Smooth muscle cell (in vitro differentiated cells): Measurements from ENCODE around the gene STARD7. TPM values are rescaled to one million over a fixed set of nuclear protein-coding genes. Genes with fewer than 3 reads are reported as not detected.

Experiments
- DNase-seq: peaks from one replicate; lab custom pipeline; 2025; ENCODE audit not compliant: unreplicated experiment; lab: John Stamatoyannopoulos, UW
- H2AFZ ChIP-seq: fragments of 200-600 bp; sonication (generic); 2 replicates; pipeline ENCODE4 v1.6.0; 2016; ENCODE audit warnings: antibody characterized with exemption, low read depth, mild to moderate bottlenecking
- H3F3A ChIP-seq: fragments of 200-600 bp; sonication (generic); 2 replicates; pipeline ENCODE4 v1.6.0; 2017; ENCODE audit warnings: antibody characterized with exemption, low read depth
- H3K27ac ChIP-seq: fragments of 200-600 bp; sonication (generic); 2 replicates; pipeline ENCODE4 v1.5.1; 2016; ENCODE audit warnings: low read depth, mild to moderate bottlenecking
- H3K27me3 ChIP-seq: fragments of 200-600 bp; sonication (generic); 2 replicates; pipeline ENCODE4 v1.6.1; 2016; ENCODE audit warnings: low read depth, mild to moderate bottlenecking
- H3K36me3 ChIP-seq: fragments of 200-600 bp; sonication (generic); 2 replicates; pipeline ENCODE4 v1.5.1; 2016; ENCODE audit warnings: low read depth
- H3K4me1 ChIP-seq: fragments of 200-600 bp; sonication (generic); 2 replicates; pipeline ENCODE4 v1.5.1; 2016; ENCODE audit warnings: low read depth
- H3K4me2 ChIP-seq: fragments of 200-600 bp; sonication (generic); 2 replicates; pipeline ENCODE4 v1.6.0; 2016; ENCODE audit warnings: mild to moderate bottlenecking
- H3K4me3 ChIP-seq: fragments of 200-600 bp; sonication (generic); 2 replicates; pipeline ENCODE4 v1.5.1; 2016; ENCODE audit warnings: mild to moderate bottlenecking
- H3K79me2 ChIP-seq: fragments of 200-600 bp; sonication (generic); 2 replicates; pipeline ENCODE4 v1.6.0; 2016; ENCODE audit warnings: low read depth, mild to moderate bottlenecking
- H3K9ac ChIP-seq: fragments of 200-600 bp; sonication (generic); 2 replicates; pipeline ENCODE4 v1.6.0; 2016; ENCODE audit warnings: low read depth
- H3K9me3 ChIP-seq: fragments of 200-600 bp; sonication (generic); replicated peaks from 2 replicates; pipeline ENCODE4 v1.5.1; 2016; ENCODE audit warnings: low read depth
- H4K20me1 ChIP-seq: fragments of 200-600 bp; sonication (generic); 2 replicates; pipeline ENCODE4 v1.6.0; 2016; ENCODE audit warnings: low read depth
- CTCF ChIP-seq: fragments of 200-600 bp; sonication (generic); IDR thresholded peaks from 2 replicates; pipeline ENCODE4 v1.5.1; 2017; ENCODE audit warnings: borderline replicate concordance, mild to moderate bottlenecking, antibody characterized with exemption; ENCODE audit not compliant: insufficient read depth, poor library complexity, severe bottlenecking
- WGBS: methylation state at CpG from one replicate; pipeline ENCODE4 v1.1.7; 2016; ENCODE audit warnings: low lambda C conversion rate; 5-methylcytosine and 5-hydroxymethylcytosine counted together
- polyA plus RNA-seq: library from polyadenylated mRNA; unstranded; fragments of >200 nt; fragmentation: Nextera tagmentation; extraction: Ambion mirVana; gene quantifications from 2 replicates; pipeline ENCODE4 v1.2.1, GENCODE V29; 2016
- total RNA-seq: library from RNA; depleted of rRNA; stranded (reverse); fragments of >200 nt; gene quantifications from 2 replicates; pipeline ENCODE4 v1.2.3, GENCODE V29; 2014

The STARD7 gene
- total and polyA plus RNA-seq, 2 experiments from 2014 or later, result 62.3 to 64.4 TPM

DNA sequence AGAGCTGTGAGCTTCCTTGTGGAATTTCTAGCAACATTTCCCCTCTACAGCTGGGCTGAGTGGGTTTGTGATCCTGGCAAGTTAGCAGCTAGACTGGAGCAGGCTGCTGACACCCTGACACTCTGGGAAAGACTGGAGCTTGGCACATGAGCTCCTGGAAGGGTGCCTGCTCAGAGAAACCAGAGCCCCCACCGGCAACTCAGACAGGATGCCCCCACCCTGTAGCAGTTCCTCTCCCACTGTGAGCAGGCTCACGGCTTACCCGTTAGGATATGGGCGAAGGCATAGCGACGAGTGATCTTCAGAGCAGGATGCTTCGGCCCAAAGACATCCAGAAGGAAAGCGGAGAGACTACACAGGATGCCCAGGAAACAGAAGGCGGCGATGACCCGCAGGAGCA is 45.9 kb upstream of the STARD7 start:
- H2AFZ ChIP-seq, result no peak overlapping the region
- no peak overlapping the region for H3K4me3 ChIP-seq
- TF ChIP-seq CTCF, result no peak
- H3K36me3 ChIP-seq, result no peaks in the 10 kb centered on the region
- no peak overlapping the region for H3K4me2 ChIP-seq
- H3K27me3 ChIP-seq, result no peaks in the 10 kb centered on the region
- no peaks in the 10 kb centered on the region for H3K4me1 ChIP-seq
- no peak overlapping the region for H3K9ac ChIP-seq
- H4K20me1 ChIP-seq, result peaks cover 29% of the 10 kb centered on the region
- no peak overlapping the region for H3K27ac ChIP-seq
- DNase-seq, result no peak
- H3K9me3 ChIP-seq, result no peaks in the 10 kb centered on the region
- H3K79me2 ChIP-seq, result peaks cover 37% of the 10 kb centered on the region
- 98% methylated on average over 11 of the region's 11 CpGs for WGBS
- peaks cover 7% of the 10 kb centered on the region for H3F3A ChIP-seq

GRCh38 chr2:96253006-96253405 is 44.4 kb upstream of the STARD7 start:
- Histone ChIP-seq H4K20me1 (peaks cover 13% of the 10 kb centered on the region), H3K27me3 (no peaks in the 10 kb centered on the region), H3K27ac (no peak overlapping the region), H3K4me2 (no peak overlapping the region), H3K9me3 (no peaks in the 10 kb centered on the region), H3K36me3 (no peaks in the 10 kb centered on the region), H2AFZ (no peak overlapping the region), H3F3A (peaks cover 4% of the 10 kb centered on the region), H3K4me3 (no peak overlapping the region), H3K9ac (no peak overlapping the region), H3K79me2 (peaks cover 22% of the 10 kb centered on the region), H3K4me1 (no peaks in the 10 kb centered on the region)
- 94% methylated on average over 7 of the region's 7 CpGs for WGBS
- TF ChIP-seq CTCF, result no peak
- DNase-seq, result no peak

- no peak for TF ChIP-seq CTCF
- DNase-seq, result no peak
- H3K27ac ChIP-seq, result peak overlapping the region; percentile 47
- no peak overlapping the region for H2AFZ ChIP-seq
- H3K9ac ChIP-seq, result no peak overlapping the region
- no peak overlapping the region for H3K4me3 ChIP-seq
- no peaks in the 10 kb centered on the region for H3K36me3 ChIP-seq
- peaks cover 4% of the 10 kb centered on the region for H3F3A ChIP-seq
- H3K79me2 ChIP-seq, result peaks cover 18% of the 10 kb centered on the region
- WGBS, result 97% methylated on average over 8 of the region's 8 CpGs
- H3K4me1 ChIP-seq, result no peaks in the 10 kb centered on the region
- no peaks in the 10 kb centered on the region for H3K9me3 ChIP-seq
- peaks cover 9% of the 10 kb centered on the region for H4K20me1 ChIP-seq
- no peaks in the 10 kb centered on the region for H3K27me3 ChIP-seq
- H3K4me2 ChIP-seq, result no peak overlapping the region
These were observed 43.9 kb upstream of the STARD7 start for GRCh38 chr2:96252526-96252925.

- peaks cover 11% of the 10 kb centered on the region for H3K79me2 ChIP-seq
- peak overlapping the region; percentile 7 for H3K4me2 ChIP-seq
These were observed 43.2 kb upstream of the STARD7 start for GRCh38 chr2:96251721-96252292.

More at GRCh38 chr2:96251721-96252292, 43.2 kb upstream of the STARD7 start:
- Histone ChIP-seq H3K4me3 (no peak overlapping the region), H3K27ac (peak overlapping the region; percentile 59), H2AFZ (no peak overlapping the region), H3K27me3 (no peaks in the 10 kb centered on the region), H3K4me1 (no peaks in the 10 kb centered on the region), H3K9me3 (no peaks in the 10 kb centered on the region), H3K36me3 (no peaks in the 10 kb centered on the region), H3F3A (peaks cover 4% of the 10 kb centered on the region), H3K9ac (no peak overlapping the region), H4K20me1 (peaks cover 2% of the 10 kb centered on the region)
- no peak for DNase-seq
- WGBS, result 65% methylated on average over 6 of the region's 6 CpGs
- TF ChIP-seq CTCF, result no peak
